ENCODE results near the gene CARMIL3. TPM values are rescaled to one million over a fixed set of nuclear protein-coding genes. Genes with fewer than 3 reads are reported as not detected.

The CARMIL3 gene
- total and polyA plus RNA-seq, 2 of the 4 experiments (the other 2 are of a cell fraction) = under 0.01 TPM; not detected in 1

- intact Hi-C loops (cut with micrococcal nuclease) (no loop called here), in situ Hi-C loops (cut with MboI; ENCODE audit: low sequenced_read_pairs) (no loop called here), dilution Hi-C loops (cut with HindIII; ENCODE audit: low sequenced_read_pairs, unreplicated experiment) (no loop called here)
- no peak overlapping the region for H3K14ac ChIP-seq (replicated peaks; ENCODE audit: low read depth, low read length)
- H2BK120ac ChIP-seq (ENCODE audit: low read depth, low read length) = no peak overlapping the region
- ChIA-PET CTCF (interaction anchor here (1.7 kb wide), 1 partner anchor 28 kb away, joined by 6 read pairs; no protein-coding TSS in a partner anchor), POLR2A (ENCODE audit: unreplicated experiment) (no interaction called here)
- H4K20me1 ChIP-seq (ENCODE audit: insufficient read depth, low read length) = no peaks in the 10 kb centered on the region
- H3K9ac ChIP-seq (ENCODE audit: low read depth, low read length) = no peak overlapping the region
- no peaks in the 10 kb centered on the region for H3K9me3 ChIP-seq (ENCODE audit: control insufficient read depth, insufficient read depth, low read length)
- no peak overlapping the region for H3K27ac ChIP-seq (ENCODE audit: insufficient read depth, low read length)
- no peaks in the 10 kb centered on the region for H3K79me1 ChIP-seq (ENCODE audit: low read depth in 1 of 2, low read length in 2 of 2)
- no peak for ATAC-seq (ENCODE audit: low read depth)
- TF ChIP-seq CHD1 (IDR thresholded peaks at IDR 0.05; ENCODE audit: low read depth, low read length) (no peak), NFE2L2 (IDR thresholded peaks at IDR 0.05; ENCODE audit: low read depth, low read length) (no peak), RCOR1 (IDR thresholded peaks at IDR 0.05; ENCODE audit: insufficient replicate concordance, low read length) (no peak), CTCF (conservative IDR thresholded peaks at IDR 0.05; ENCODE audit: low read depth, low read length) (no peak), BHLHE40 (IDR thresholded peaks at IDR 0.05; ENCODE audit: low read depth, low read length) (no peak), USF2 (IDR thresholded peaks at IDR 0.05; ENCODE audit: low read depth, low read length) (no peak), SMC3 (IDR thresholded peaks at IDR 0.05; ENCODE audit: low read depth, low read length) (no peak), FOS (IDR thresholded peaks at IDR 0.05; ENCODE audit: low read depth, low read length) (no peak), RAD21 (IDR thresholded peaks at IDR 0.05; ENCODE audit: low read length) (no peak), MAFK (IDR thresholded peaks at IDR 0.05; ENCODE audit: low read depth, low read length) (no peak), ELK1 (IDR thresholded peaks at IDR 0.05; ENCODE audit: borderline replicate concordance, low read depth, low read length) (no peak), POLR2A (IDR thresholded peaks at IDR 0.05; ENCODE audit: low read depth, low read length) (no peak), MAZ (IDR thresholded peaks at IDR 0.05; ENCODE audit: borderline replicate concordance, low read depth, low read length) (no peak)
- no peak overlapping the region for H4K5ac ChIP-seq (ENCODE audit: low read depth, low read length)
- peaks cover 41% of the 10 kb centered on the region for H3K27me3 ChIP-seq (ENCODE audit: control insufficient read depth, insufficient read depth, low read length)
- H2BK15ac ChIP-seq (ENCODE audit: low read depth, low read length) = no peak overlapping the region
- H3K4me3 ChIP-seq (ENCODE audit: insufficient read depth, low read depth, low read length) = no peak overlapping the region
- H2AK5ac ChIP-seq (ENCODE audit: low read depth, low read length) = no peak overlapping the region
- H3K9me1 ChIP-seq (ENCODE audit: insufficient read depth, low read length) = no peaks in the 10 kb centered on the region
- no peak overlapping the region for H3K18ac ChIP-seq (ENCODE audit: low read depth, low read length)
- no peak overlapping the region for H2BK5ac ChIP-seq (ENCODE audit: low read depth, low read length, poor library complexity, severe bottlenecking)
- no peak overlapping the region for H3K23ac ChIP-seq (ENCODE audit: low read depth, low read length)
- H2AFZ ChIP-seq (replicated peaks; ENCODE audit: low read length, poor library complexity) = no peak overlapping the region
- no peak overlapping the region for H3K56ac ChIP-seq (ENCODE audit: extremely low read depth, insufficient read depth, low read length)
- no peaks in the 10 kb centered on the region for H3K4me1 ChIP-seq (ENCODE audit: control insufficient read depth, insufficient read depth, low read length)
- no peak for DNase-seq
- H2AK9ac ChIP-seq (replicated peaks; ENCODE audit: low read depth, low read length, poor library complexity) = no peak overlapping the region
- no peak overlapping the region for H4K8ac ChIP-seq (ENCODE audit: low read depth in 2 of 2, low read length in 2 of 2)
- H4K91ac ChIP-seq (ENCODE audit: insufficient read depth, low read depth, low read length) = no peak overlapping the region
- no peak overlapping the region for H3K4me2 ChIP-seq (ENCODE audit: low read depth, low read length)
- H3K4ac ChIP-seq (ENCODE audit: low read depth, low read length) = no peak overlapping the region
- H3K36me3 ChIP-seq (ENCODE audit: control insufficient read depth, insufficient read depth, low read length) = no peaks in the 10 kb centered on the region
- 20% methylated on average over 1 of the region's 1 CpG; no CpG with 5 or more reads in 1 of the 2 experiments for WGBS, 2 experiments (ENCODE audit: extremely low coverage in 2 of 2, insufficient read length in 1 of 2)
- no peak overlapping the region for H2BK20ac ChIP-seq (ENCODE audit: low read depth, low read length)
- BruUV-seq (replicated peaks) = no TSS peak
These were observed 35.2 kb downstream of the CARMIL3 start for GRCh38 chr14:24087004-24087403.

Data from IMR-90 (cell line).